Astrocyte (in vitro differentiated cells and primary cell): Measurements from ENCODE around the gene AGT.

Experiments
- EZH2 ChIP-seq: IDR thresholded peaks from 2 replicates; pipeline ENCODE4 v1.6.1; 2012; ENCODE audit warnings: mild to moderate bottlenecking, low read length, inconsistent platforms; ENCODE audit not compliant: insufficient read depth
- TF ChIP-seq, protein P1 (sequence below): IDR thresholded peaks from 2 replicates; pipeline ENCODE4 v1.5.1; 2011; ENCODE audit warnings: low read depth, mild to moderate bottlenecking, inconsistent platforms, low read length, moderate library complexity; ENCODE audit not compliant: insufficient read depth

DNA sequence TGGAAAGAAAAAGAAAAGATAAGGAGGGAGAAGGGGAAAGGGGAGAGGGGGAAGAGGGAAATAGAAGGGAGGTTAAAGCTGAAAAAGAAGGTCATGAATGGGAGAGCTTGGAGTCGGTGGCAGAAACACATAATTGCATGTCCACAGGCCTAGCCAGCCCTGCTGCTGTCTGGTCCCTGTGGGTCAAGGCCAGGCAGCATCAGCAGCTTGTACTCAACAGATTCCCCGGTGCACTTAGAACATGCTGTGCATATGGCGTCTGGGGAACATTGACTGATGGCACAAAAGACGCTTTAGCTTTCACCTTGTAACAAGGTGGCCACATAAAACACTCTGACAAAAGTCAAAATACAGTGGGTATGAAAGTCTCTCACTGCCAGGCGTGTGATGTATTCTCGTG is 45.7 kb downstream of the AGT start:
- TF ChIP-seq EZH2: no peak
- TF ChIP-seq, protein P1, sequence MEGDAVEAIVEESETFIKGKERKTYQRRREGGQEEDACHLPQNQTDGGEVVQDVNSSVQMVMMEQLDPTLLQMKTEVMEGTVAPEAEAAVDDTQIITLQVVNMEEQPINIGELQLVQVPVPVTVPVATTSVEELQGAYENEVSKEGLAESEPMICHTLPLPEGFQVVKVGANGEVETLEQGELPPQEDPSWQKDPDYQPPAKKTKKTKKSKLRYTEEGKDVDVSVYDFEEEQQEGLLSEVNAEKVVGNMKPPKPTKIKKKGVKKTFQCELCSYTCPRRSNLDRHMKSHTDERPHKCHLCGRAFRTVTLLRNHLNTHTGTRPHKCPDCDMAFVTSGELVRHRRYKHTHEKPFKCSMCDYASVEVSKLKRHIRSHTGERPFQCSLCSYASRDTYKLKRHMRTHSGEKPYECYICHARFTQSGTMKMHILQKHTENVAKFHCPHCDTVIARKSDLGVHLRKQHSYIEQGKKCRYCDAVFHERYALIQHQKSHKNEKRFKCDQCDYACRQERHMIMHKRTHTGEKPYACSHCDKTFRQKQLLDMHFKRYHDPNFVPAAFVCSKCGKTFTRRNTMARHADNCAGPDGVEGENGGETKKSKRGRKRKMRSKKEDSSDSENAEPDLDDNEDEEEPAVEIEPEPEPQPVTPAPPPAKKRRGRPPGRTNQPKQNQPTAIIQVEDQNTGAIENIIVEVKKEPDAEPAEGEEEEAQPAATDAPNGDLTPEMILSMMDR: no peak
